H1 (cell line): ENCODE measurements around the gene SRRM2. TPM values are rescaled to one million over a fixed set of nuclear protein-coding genes. Genes with fewer than 3 reads are reported as not detected.

Experiments
- CTCF ChIA-PET: fragments of 300-600 bp; sonication (Branson Sonifier 250); formaldehyde crosslinking; loops from one replicate; lab custom pipeline; 2021; ENCODE audit not compliant: partially characterized antibody; lab: Charles Lee
- POLR2A ChIA-PET: fragments of 300-600 bp; sonication (Branson Sonifier 250); formaldehyde crosslinking; loops from one replicate; lab custom pipeline; 2021; ENCODE audit warnings: inconsistent platforms; ENCODE audit not compliant: partially characterized antibody; lab: Charles Lee
- DNase-seq, 2 experiments: peaks; one replicate each; pipeline versions ENCODE4 v3.0.0 to v3.0.0-alpha.2; 2010 to 2022; ENCODE audit warnings: low spot score in 2 of 2, low read depth in 1 of 2, mixed read lengths in 1 of 2
- FAIRE-seq: peaks from 2 replicates; lab custom pipeline; 2011; peaks lifted over from hg19 to GRCh38; lab: Jason Lieb, UNC
- H2AFZ ChIP-seq: 2 replicates; pipeline ENCODE4 v1.8.1; 2012; ENCODE audit warnings: low read length, inconsistent platforms
- H2AK5ac ChIP-seq: 2 replicates; pipeline ENCODE4 v1.6.1; 2013; ENCODE audit warnings: low read depth, low read length
- H2BK120ac ChIP-seq: replicated peaks from 2 replicates; pipeline ENCODE3; 2013; ENCODE audit warnings: low read depth, low read length, inconsistent platforms
- H2BK12ac ChIP-seq: 2 replicates; pipeline ENCODE4 v1.6.1; 2013; ENCODE audit warnings: low read depth, low read length
- H2BK15ac ChIP-seq: 2 replicates; pipeline ENCODE4 v1.6.1; 2013; ENCODE audit warnings: low read length
- H2BK20ac ChIP-seq: 2 replicates; pipeline ENCODE4 v1.6.1; 2013; ENCODE audit warnings: low read length
- H2BK5ac ChIP-seq: 2 replicates; pipeline ENCODE4 v1.6.1; 2013; ENCODE audit warnings: low read depth, low read length
- H3K14ac ChIP-seq: 2 replicates; pipeline ENCODE4 v1.6.1; 2013; ENCODE audit warnings: inconsistent platforms; ENCODE audit not compliant: insufficient read length
- H3K18ac ChIP-seq: 2 replicates; pipeline ENCODE4 v1.6.1; 2013; ENCODE audit warnings: low read length; ENCODE audit errors: extremely low read depth
- H3K23ac ChIP-seq: 2 replicates; pipeline ENCODE4 v1.6.1; 2013; ENCODE audit warnings: inconsistent platforms; ENCODE audit not compliant: insufficient read length
- H3K23me2 ChIP-seq: 2 replicates; pipeline ENCODE4 v1.6.1; 2013; ENCODE audit warnings: low read depth, low read length
- H3K27ac ChIP-seq: 2 replicates; pipeline ENCODE4 v1.6.1; 2011; ENCODE audit warnings: low read depth, low read length, inconsistent platforms
- H3K27me3 ChIP-seq, 4 experiments: replicated peaks in 1 of 4; 1 replicate in 1 of 4; 2 replicates in 3 of 4; pipeline versions ENCODE4 v1.6.1 to v1.8.1; 2011 to 2013; ENCODE audit warnings: low read length in 3 of 4, mild to moderate bottlenecking in 3 of 4, inconsistent platforms in 2 of 4, mixed read lengths in 2 of 4, moderate library complexity in 1 of 4; ENCODE audit not compliant: control insufficient read depth in 3 of 4, insufficient read depth in 3 of 4; ENCODE audit errors: extremely low read depth in 1 of 4
- H3K36me3 ChIP-seq, 4 experiments: 2 replicates each; pipeline versions ENCODE4 v1.6.1 to v1.8.1; 2011 to 2013; ENCODE audit warnings: mild to moderate bottlenecking in 4 of 4, low read length in 3 of 4, moderate library complexity in 2 of 4, control low read depth in 1 of 4, inconsistent platforms in 1 of 4; ENCODE audit not compliant: insufficient read depth in 4 of 4, control insufficient read depth in 2 of 4
- H3K4ac ChIP-seq: replicated peaks from 2 replicates; pipeline ENCODE3; 2013; ENCODE audit warnings: low read length, low read depth, mixed read lengths, inconsistent platforms; ENCODE audit not compliant: insufficient read length
- H3K4me1 ChIP-seq, 4 experiments: replicated peaks in 1 of 4; 1 replicate in 1 of 4; 2 replicates in 3 of 4; pipeline versions ENCODE4 v1.6.1 to v1.8.1; 2011 to 2013; ENCODE audit warnings: low read length in 3 of 4, inconsistent platforms in 2 of 4, mixed read lengths in 1 of 4; ENCODE audit not compliant: insufficient read depth in 4 of 4, control insufficient read depth in 3 of 4
- H3K4me2 ChIP-seq, 2 experiments: 2 replicates each; pipeline versions ENCODE4 v1.6.1 to v1.8.1; 2011 to 2013; ENCODE audit warnings: low read depth in 2 of 2, low read length in 2 of 2, control low read depth in 1 of 2, inconsistent platforms in 1 of 2, mild to moderate bottlenecking in 1 of 2; ENCODE audit not compliant: insufficient read depth in 1 of 2
- H3K4me3 ChIP-seq, 4 experiments: fragments of 200-600, 300-600 bp in 1 of 4; sonication (generic), shearing (Covaris generic), sonication (Bioruptor Twin) in 1 of 4; 2 replicates each; pipeline versions ENCODE4 v1.5.1 to v1.8.1; 2011 to 2016; ENCODE audit warnings: low read length in 4 of 4, low read depth in 3 of 4, control low read depth in 2 of 4, inconsistent platforms in 2 of 4, mild to moderate bottlenecking in 2 of 4, mixed read lengths in 1 of 4, moderate library complexity in 1 of 4; ENCODE audit not compliant: insufficient read depth in 2 of 4; ENCODE audit errors: extremely low read depth in 1 of 4
- H3K56ac ChIP-seq: replicated peaks from 2 replicates; pipeline ENCODE3; 2013; ENCODE audit warnings: low read depth, mild to moderate bottlenecking, mixed read lengths, low read length, inconsistent platforms; ENCODE audit not compliant: insufficient read length
- H3K79me1 ChIP-seq: 2 replicates; pipeline ENCODE4 v1.6.1; 2013; ENCODE audit warnings: low read depth, low read length, control low read depth
- H3K79me2 ChIP-seq, 2 experiments: 2 replicates each; pipeline versions ENCODE4 v1.6.1 to v1.8.1; 2012 to 2013; ENCODE audit warnings: low read length in 2 of 2, mild to moderate bottlenecking in 2 of 2, inconsistent platforms in 1 of 2; ENCODE audit not compliant: insufficient read depth in 2 of 2, control insufficient read depth in 1 of 2
- H3K9ac ChIP-seq, 4 experiments: replicated peaks in 1 of 4; 1 replicate in 1 of 4; 2 replicates in 3 of 4; pipeline versions ENCODE4 v1.6.1 to v1.8.1; 2011 to 2013; ENCODE audit warnings: low read depth in 3 of 4, low read length in 3 of 4, control low read depth in 2 of 4, mild to moderate bottlenecking in 2 of 4, moderate library complexity in 2 of 4, inconsistent platforms in 1 of 4; ENCODE audit errors: extremely low read depth in 1 of 4
- H3K9me3 ChIP-seq, 2 experiments: 2 replicates each; pipeline versions ENCODE4 v1.6.1 to v1.8.1; 2012 to 2013; ENCODE audit warnings: mild to moderate bottlenecking in 2 of 2, moderate library complexity in 2 of 2, control low read depth in 1 of 2, inconsistent platforms in 1 of 2, low read depth in 1 of 2, low read length in 1 of 2, mixed read lengths in 1 of 2; ENCODE audit not compliant: insufficient read depth in 2 of 2
- H4K20me1 ChIP-seq, 2 experiments: replicated peaks in 1 of 2; 2 replicates each; pipeline versions ENCODE3 to v1.8.1; 2011 to 2013; ENCODE audit warnings: inconsistent platforms in 2 of 2, low read length in 2 of 2, mild to moderate bottlenecking in 1 of 2; ENCODE audit not compliant: insufficient read depth in 2 of 2, control insufficient read depth in 1 of 2
- H4K5ac ChIP-seq: 2 replicates; pipeline ENCODE4 v1.6.1; 2013; ENCODE audit warnings: low read length, low read depth, mixed read lengths, inconsistent platforms; ENCODE audit not compliant: insufficient read length
- H4K8ac ChIP-seq: 2 replicates; pipeline ENCODE4 v1.8.0; 2013; ENCODE audit warnings: mild to moderate bottlenecking, moderate library complexity, low read length, inconsistent platforms; ENCODE audit not compliant: insufficient read depth; ENCODE audit errors: extremely low read depth
- H4K91ac ChIP-seq: replicated peaks from 2 replicates; pipeline ENCODE3; 2013; ENCODE audit warnings: low read length, mixed read lengths, inconsistent platforms; ENCODE audit not compliant: insufficient read length
- EGR1 ChIP-seq: IDR thresholded peaks from 2 replicates; pipeline ENCODE4 v1.6.1; 2011; ENCODE audit warnings: low read depth, low read length, borderline replicate concordance
- PHF8 ChIP-seq: fragments of 200-600 bp; sonication (generic); conservative IDR thresholded peaks from 2 replicates; pipeline ENCODE4 v1.7.1; 2012; ENCODE audit warnings: low read depth, mild to moderate bottlenecking, inconsistent platforms, low read length, moderate library complexity
- SIN3A ChIP-seq, 2 experiments: IDR thresholded peaks in 1 of 2; conservative IDR thresholded peaks in 1 of 2; 2 replicates each; pipeline ENCODE4 v1.6.1; 2011 to 2012; ENCODE audit warnings: low read length in 2 of 2, improper control_type of control experiment in 1 of 2, low read depth in 1 of 2, mild to moderate bottlenecking in 1 of 2
- SUZ12 ChIP-seq: fragments of 200-600 bp; sonication (generic); IDR thresholded peaks from 2 replicates; pipeline ENCODE4 v1.6.1; 2012; ENCODE audit warnings: mild to moderate bottlenecking, inconsistent platforms, low read length, moderate library complexity, mixed read lengths
- WGBS, 2 experiments: shearing (Covaris generic) in 1 of 2; methylation state at CpG; one replicate each; pipeline versions ENCODE4 v1.1.6 to v1.1.7; 2013 to 2015; ENCODE audit warnings: low lambda C conversion rate in 2 of 2, mixed read lengths in 2 of 2, inconsistent platforms in 1 of 2, low coverage in 1 of 2, missing lambda C conversion rate in 1 of 2; ENCODE audit not compliant: insufficient replicate concordance in 2 of 2, insufficient coverage in 1 of 2, insufficient read length in 1 of 2; ENCODE audit errors: extremely low coverage in 1 of 2, missing lambda C conversion rate in 1 of 2; 5-methylcytosine and 5-hydroxymethylcytosine counted together
- polyA plus RNA-seq, 7 experiments: library from polyadenylated mRNA; depleted of rRNA in 3 of 7; stranded (reverse) in 5 of 7; unstranded in 2 of 7; fragments of >200 nt in 5 of 7; fragments of 200-250 nt in 2 of 7; gene quantifications; 1 replicate in 5 of 7; 2 replicates in 1 of 7; 4 replicates in 1 of 7; pipeline versions ENCODE4 v1.2.1 to v1.2.3, GENCODE V29; 2011 to 2013; ENCODE audit warnings: missing spikeins in 2 of 7, mixed read lengths in 2 of 7
- total RNA-seq: library from RNA; stranded (reverse); fragmentation: NEBNext Ultra II Directional; extraction: Animal tissue kit (Norgen Biotek cat#: 25700); gene quantifications from 2 replicates; pipeline ENCODE4 v1.2.1, GENCODE V29; 2021

The SRRM2 gene
- total and polyA plus RNA-seq, 2 of the 8 experiments (the other 6 are each of a cell fraction or from before 2014, with no cell fraction given), result 300 to 579 TPM

GRCh38 chr16:2744711-2745110, 7.7 kb upstream of the SRRM2 start:
- Histone ChIP-seq H4K5ac (no peak overlapping the region), H2BK15ac (no peak overlapping the region), H3K27ac (no peak overlapping the region), H3K4me1 (peaks cover 0 to 3% (median 0%) of the 10 kb centered on the region in 4 experiments; a peak in 4 of 7 replicates), H3K18ac (no peak overlapping the region), H2BK12ac (no peak overlapping the region), H3K79me2 (0 out of 4 replicates have a peak, but pooled peaks cover 0 to under 1% of the 10 kb centered on the region in 2 experiments), H4K20me1 (peaks cover 0 to 1% of the 10 kb centered on the region in 2 experiments), H3K23ac (no peak overlapping the region), H4K91ac (no peak overlapping the region), H2AK5ac (no peak overlapping the region), H2BK120ac (no peak overlapping the region), H2BK5ac (no peak overlapping the region), H3K9me3 (no peaks in the 10 kb centered on the region), H4K8ac (no peak overlapping the region), H3K79me1 (peaks cover 2% of the 10 kb centered on the region; the same call in 1 of the 2 replicates), H3K14ac (no peak overlapping the region), H3K4me3 (no peak overlapping the region), H3K27me3 (no peaks in the 10 kb centered on the region), H3K56ac (no peak overlapping the region), H3K9ac (no peak overlapping the region), H3K36me3 (no peaks in the 10 kb centered on the region), H3K4ac (no peak overlapping the region), H2BK20ac (no peak overlapping the region), H2AFZ (no peak overlapping the region), H3K4me2 (no peak overlapping the region), H3K23me2 (no peaks in the 10 kb centered on the region)
- POLR2A ChIA-PET, result interaction anchor here (0.7 to 2.7 kb wide), 6 partner anchors 9 to 62 kb away, joined by 3 to 11 read pairs (median 4); partner anchors contain the start of gene KCTD5
- whole genome bisulfite sequencing, 2 experiments, result 90% methylated on average over 6 of the region's 6 CpGs; no CpG with 5 or more reads in 1 of the 2 experiments
- FAIRE-seq (no peak), DNase-seq (no peak)
- CTCF ChIA-PET, result interaction anchor here (1.3 kb wide), 1 partner anchor 16 kb away, joined by 3 read pairs; no protein-coding TSS in a partner anchor
- TF ChIP-seq SIN3A (conservative IDR thresholded peaks at IDR 0.05 in 1 of 2, IDR thresholded peaks at IDR 0.05 in 1 of 2; ENCODE audit: low read depth in 1 of 2, low read length in 2 of 2), result no peak
- no peak for TF ChIP-seq EGR1
- no peak for TF ChIP-seq SUZ12
- no peak for TF ChIP-seq PHF8
